ENCODE results near the gene TPST2.
"Not testable (repeated sequence)": the region's sequence is repeated elsewhere in the genome, so short reads cannot be mapped to it uniquely, and the experiment has no call there.

TPST2 gene

GRCh38 chr22:26534171-26534855 is 55.6 kb downstream of the TPST2 start:
- Histone ChIP-seq H3K4me1 (ENCODE audit: insufficient read depth, low read length) (no peaks in the 10 kb centered on the region), H3K4me3 (ENCODE audit: low read depth in 1 of 2, low read length in 2 of 2) (no peak overlapping the region), H3K4me2 (ENCODE audit: insufficient read depth, low read length) (no peak overlapping the region), H2AFZ (ENCODE audit: low read depth, low read length) (no peak overlapping the region), H4K20me1 (ENCODE audit: insufficient read depth, low read length) (no peaks in the 10 kb centered on the region), H3K79me2 (ENCODE audit: insufficient read depth, low read length) (no peaks in the 10 kb centered on the region), H3K27me3 (ENCODE audit: insufficient read depth, low read length, poor library complexity) (no peaks in the 10 kb centered on the region), H3K27ac (ENCODE audit: low read length) (no peak overlapping the region), H3K36me3 (ENCODE audit: insufficient read depth, low read length) (peaks cover 20% of the 10 kb centered on the region), H3K9ac (ENCODE audit: low read depth, low read length) (no peak overlapping the region), H3K9me3 (ENCODE audit: insufficient read depth, low read length, severe bottlenecking) (no peaks in the 10 kb centered on the region)
- no peak for ATAC-seq (ENCODE audit: insufficient read depth, low read depth)
- TF ChIP-seq EZH2 (IDR thresholded peaks at IDR 0.05; ENCODE audit: borderline replicate concordance, low read depth, low read length, severe bottlenecking) (no peak), CTCF (IDR thresholded peaks at IDR 0.05; ENCODE audit: borderline replicate concordance, extremely low read depth, low read length, poor library complexity, severe bottlenecking) (no peak)
- DNase-seq = no peak

- Histone ChIP-seq H3K9ac (ENCODE audit: low read depth, low read length) (no peak overlapping the region), H3K4me1 (ENCODE audit: insufficient read depth, low read length) (no peaks in the 10 kb centered on the region), H3K79me2 (ENCODE audit: insufficient read depth, low read length) (no peaks in the 10 kb centered on the region), H3K4me2 (ENCODE audit: insufficient read depth, low read length) (no peak overlapping the region), H3K4me3 (ENCODE audit: low read depth in 1 of 2, low read length in 2 of 2) (no peak overlapping the region), H3K27ac (ENCODE audit: low read length) (no peak overlapping the region), H2AFZ (ENCODE audit: low read depth, low read length) (no peak overlapping the region), H3K9me3 (ENCODE audit: insufficient read depth, low read length, severe bottlenecking) (no peaks in the 10 kb centered on the region), H4K20me1 (ENCODE audit: insufficient read depth, low read length) (no peaks in the 10 kb centered on the region), H3K36me3 (ENCODE audit: insufficient read depth, low read length) (peaks cover 20% of the 10 kb centered on the region), H3K27me3 (ENCODE audit: insufficient read depth, low read length, poor library complexity) (no peaks in the 10 kb centered on the region)
- ATAC-seq (ENCODE audit: insufficient read depth, low read depth) (no peak), DNase-seq (no peak)
- TF ChIP-seq EZH2 (IDR thresholded peaks at IDR 0.05; ENCODE audit: borderline replicate concordance, low read depth, low read length, severe bottlenecking) (no peak), CTCF (IDR thresholded peaks at IDR 0.05; ENCODE audit: borderline replicate concordance, extremely low read depth, low read length, poor library complexity, severe bottlenecking) (no peak)
These were observed 60.6 kb downstream of the TPST2 start for GRCh38 chr22:26529345-26529744.

- H3K4me3 ChIP-seq (ENCODE audit: low read depth in 1 of 2, low read length in 2 of 2); H3K9ac ChIP-seq (ENCODE audit: low read depth, low read length); H3K27me3 ChIP-seq (ENCODE audit: insufficient read depth, low read length, poor library complexity); H3K4me2 ChIP-seq (ENCODE audit: insufficient read depth, low read length); DNase-seq; H3K4me1 ChIP-seq (ENCODE audit: insufficient read depth, low read length); H3K27ac ChIP-seq (ENCODE audit: low read length); H3K9me3 ChIP-seq (ENCODE audit: insufficient read depth, low read length, severe bottlenecking); H3K79me2 ChIP-seq (ENCODE audit: insufficient read depth, low read length); H4K20me1 ChIP-seq (ENCODE audit: insufficient read depth, low read length); ATAC-seq (ENCODE audit: insufficient read depth, low read depth); H2AFZ ChIP-seq (ENCODE audit: low read depth, low read length): not testable (repeated sequence)
- peaks cover 20% of the 10 kb centered on the region for H3K36me3 ChIP-seq (ENCODE audit: insufficient read depth, low read length)
These were observed 61.4 kb downstream of the TPST2 start for GRCh38 chr22:26528518-26528917.

GRCh38 chr22:26527574-26528465 is 62.1 kb downstream of the TPST2 start:
- Histone ChIP-seq H2AFZ (ENCODE audit: low read depth, low read length) (no peak overlapping the region), H3K4me2 (ENCODE audit: insufficient read depth, low read length) (no peak overlapping the region), H3K36me3 (ENCODE audit: insufficient read depth, low read length) (peaks cover 20% of the 10 kb centered on the region), H3K27me3 (ENCODE audit: insufficient read depth, low read length, poor library complexity) (no peaks in the 10 kb centered on the region), H4K20me1 (ENCODE audit: insufficient read depth, low read length) (no peaks in the 10 kb centered on the region), H3K27ac (ENCODE audit: low read length) (no peak overlapping the region), H3K9me3 (ENCODE audit: insufficient read depth, low read length, severe bottlenecking) (no peaks in the 10 kb centered on the region), H3K4me1 (ENCODE audit: insufficient read depth, low read length) (no peaks in the 10 kb centered on the region), H3K4me3 (ENCODE audit: low read depth in 1 of 2, low read length in 2 of 2) (no peak overlapping the region), H3K79me2 (ENCODE audit: insufficient read depth, low read length) (no peaks in the 10 kb centered on the region), H3K9ac (ENCODE audit: low read depth, low read length) (no peak overlapping the region)
- TF ChIP-seq EZH2 (IDR thresholded peaks at IDR 0.05; ENCODE audit: borderline replicate concordance, low read depth, low read length, severe bottlenecking) = no peak
- TF ChIP-seq CTCF (IDR thresholded peaks at IDR 0.05; ENCODE audit: borderline replicate concordance, extremely low read depth, low read length, poor library complexity, severe bottlenecking) = no peak
- DNase-seq (no peak), ATAC-seq (ENCODE audit: insufficient read depth, low read depth) (no peak)
